SK-N-SH (cell line): Measurements from ENCODE around the gene ALKBH1. TPM values are rescaled to one million over a fixed set of nuclear protein-coding genes. Genes with fewer than 3 reads are reported as not detected.

Experiments used
- CTCF ChIA-PET: fragments of 300-600, 350-600 bp; formaldehyde crosslinking; extraction: SDS; loops from one replicate; lab custom pipeline; 2021; lab: Yijun Ruan, JAX
- POLR2A ChIA-PET: fragments of 350-600 bp; sonication (Branson Sonifier 250); formaldehyde crosslinking; extraction: SDS; loops from one replicate; lab custom pipeline; 2020; ENCODE audit warnings: antibody characterized with exemption, inconsistent platforms; lab: Yijun Ruan, JAX
- DNase-seq: peaks from one replicate; pipeline ENCODE4 v3.0.0; 2012
- H2AFZ ChIP-seq: fragments of 200-600 bp; sonication (generic); 2 replicates; pipeline ENCODE4 v1.8.1; 2016; ENCODE audit warnings: antibody characterized with exemption, mild to moderate bottlenecking, low read depth
- H3F3A ChIP-seq: fragments of 200-600 bp; sonication (generic); replicated peaks from 2 replicates; pipeline ENCODE3; 2016; ENCODE audit warnings: antibody characterized with exemption, mild to moderate bottlenecking; ENCODE audit not compliant: insufficient read depth
- H3K27ac ChIP-seq, 2 experiments: fragments of 200-500 bp in 1 of 2; fragments of 200-600 bp in 1 of 2; sonication (Bioruptor generic) in 1 of 2; sonication (generic), shearing (Covaris generic) in 1 of 2; 2 replicates each; pipeline versions ENCODE4 v1.5.1 to v1.6.1; 2014 to 2016; ENCODE audit warnings: low read depth in 2 of 2, inconsistent platforms in 1 of 2, low read length in 1 of 2, mild to moderate bottlenecking in 1 of 2, mixed read lengths in 1 of 2
- H3K27me3 ChIP-seq: fragments of 200-600 bp; sonication (generic), shearing (Covaris generic); 2 replicates; pipeline ENCODE4 v1.6.1; 2016; ENCODE audit warnings: mixed run types; ENCODE audit not compliant: insufficient read depth
- H3K36me3 ChIP-seq, 2 experiments: fragments of 200-500 bp in 1 of 2; fragments of 200-600 bp in 1 of 2; sonication (Bioruptor generic) in 1 of 2; sonication (generic) in 1 of 2; replicated peaks in 1 of 2; 2 replicates each; pipeline versions ENCODE3 to v1.5.1; 2014 to 2016; ENCODE audit warnings: low read length in 1 of 2, mild to moderate bottlenecking in 1 of 2; ENCODE audit not compliant: insufficient read depth in 2 of 2, control insufficient read depth in 1 of 2
- H3K4me1 ChIP-seq, 2 experiments: fragments of 200-500 bp in 1 of 2; fragments of 200-600 bp in 1 of 2; sonication (Bioruptor generic) in 1 of 2; sonication (generic), shearing (Covaris generic) in 1 of 2; 2 replicates each; pipeline versions ENCODE4 v1.5.1 to v1.6.1; 2014 to 2016; ENCODE audit warnings: low read depth in 1 of 2, low read length in 1 of 2, mixed run types in 1 of 2; ENCODE audit not compliant: insufficient read depth in 2 of 2, control insufficient read depth in 1 of 2
- H3K4me2 ChIP-seq: fragments of 200-600 bp; sonication (generic), shearing (Covaris generic); 2 replicates; pipeline ENCODE4 v1.6.1; 2017; ENCODE audit warnings: mixed run types
- H3K4me3 ChIP-seq, 2 experiments: fragments of 200-500 bp in 1 of 2; fragments of 200-600 bp in 1 of 2; sonication (Bioruptor generic) in 1 of 2; sonication (generic), shearing (Covaris generic) in 1 of 2; 2 replicates each; pipeline versions ENCODE4 v1.5.1 to v1.8.1; 2014 to 2016; ENCODE audit warnings: low read depth in 2 of 2, inconsistent platforms in 1 of 2, low read length in 1 of 2, mild to moderate bottlenecking in 1 of 2, mixed read lengths in 1 of 2, moderate library complexity in 1 of 2
- H3K79me2 ChIP-seq: fragments of 200-600 bp; sonication (generic); 2 replicates; pipeline ENCODE4 v1.8.1; 2017; ENCODE audit warnings: mild to moderate bottlenecking; ENCODE audit not compliant: insufficient read depth
- H3K9ac ChIP-seq: fragments of 200-600 bp; sonication (generic); 2 replicates; pipeline ENCODE4 v1.6.1; 2017; ENCODE audit warnings: mixed run types
- H3K9me2 ChIP-seq: fragments of 200-600 bp; sonication (generic); 2 replicates; pipeline ENCODE4 v1.6.1; 2017; ENCODE audit warnings: mixed run types
- H3K9me3 ChIP-seq: fragments of 200-600 bp; sonication (generic); 2 replicates; pipeline ENCODE4 v1.6.1; 2017; ENCODE audit warnings: mixed run types, mild to moderate bottlenecking, moderate library complexity
- H4K20me1 ChIP-seq: fragments of 200-600 bp; sonication (generic); 2 replicates; pipeline ENCODE4 v1.6.1; 2017; ENCODE audit warnings: mild to moderate bottlenecking, mixed run types; ENCODE audit not compliant: insufficient read depth
- FOSL2 ChIP-seq: IDR thresholded peaks from 2 replicates; pipeline ENCODE4 v1.4.0; 2012; ENCODE audit warnings: low read depth, mild to moderate bottlenecking, moderate library complexity, borderline replicate concordance
- FOXJ3 ChIP-seq: sonication (generic); formaldehyde crosslinking; IDR thresholded peaks from 2 replicates; pipeline ENCODE4 v1.5.1; 2020; ENCODE audit warnings: mild to moderate bottlenecking, missing genetic modification reagents
- GATA2 ChIP-seq: sonication (generic); formaldehyde crosslinking; IDR thresholded peaks from 2 replicates; pipeline ENCODE4 v1.5.0; 2020; ENCODE audit warnings: mild to moderate bottlenecking, missing genetic modification reagents
- MXI1 ChIP-seq: IDR thresholded peaks from 2 replicates; pipeline ENCODE4 v1.6.1; 2012; ENCODE audit warnings: mild to moderate bottlenecking, low read depth, low read length, improper control_type of control experiment
- NFIC ChIP-seq: IDR thresholded peaks from 2 replicates; pipeline ENCODE4 v1.4.0; 2012; ENCODE audit warnings: borderline replicate concordance
- NRF1 ChIP-seq: IDR thresholded peaks from 2 replicates; pipeline ENCODE4 v1.6.1; 2012; ENCODE audit warnings: low read depth, mild to moderate bottlenecking, low read length
- PBX3 ChIP-seq: IDR thresholded peaks from 2 replicates; pipeline ENCODE4; 2012
- POLR2AphosphoS5 ChIP-seq: IDR thresholded peaks from 2 replicates; pipeline ENCODE4 v1.6.1; 2012; ENCODE audit warnings: low read depth, low read length
- REST ChIP-seq: IDR thresholded peaks from 2 replicates; pipeline ENCODE4 v1.6.1; 2012; ENCODE audit warnings: mild to moderate bottlenecking, low read depth, low read length, moderate library complexity
- RFX5 ChIP-seq: IDR thresholded peaks from 2 replicates; pipeline ENCODE4 v1.6.1; 2012; ENCODE audit warnings: mild to moderate bottlenecking, improper control_type of control experiment, low read length
- RXRA ChIP-seq: IDR thresholded peaks from 2 replicates; pipeline ENCODE4 v1.4.0; 2012; ENCODE audit warnings: low read depth, mild to moderate bottlenecking, borderline replicate concordance
- SIN3A ChIP-seq: IDR thresholded peaks from 2 replicates; pipeline ENCODE4 v1.6.1; 2012; ENCODE audit warnings: low read depth, mild to moderate bottlenecking, low read length, moderate library complexity, borderline replicate concordance
- WGBS: methylation state at CpG from one replicate; pipeline ENCODE4 v1.1.6; 2017; ENCODE audit warnings: low lambda C conversion rate; 5-methylcytosine and 5-hydroxymethylcytosine counted together
- polyA plus RNA-seq, 3 experiments: library from polyadenylated mRNA; depleted of rRNA; stranded (reverse); fragments of >200 nt; gene quantifications; 2 replicates each; pipeline ENCODE4 v1.2.3, GENCODE V29; 2012
- TF ChIP-seq, protein P1 (sequence below): IDR thresholded peaks from 2 replicates; pipeline ENCODE4 v1.4.0; 2012; ENCODE audit warnings: low read depth, borderline replicate concordance
- TF ChIP-seq, protein P2 (sequence below): fragments of 150-350 bp; IDR thresholded peaks from 2 replicates; pipeline ENCODE4 v1.6.1; 2016; ENCODE audit warnings: mild to moderate bottlenecking, low read depth, low read length
- TF ChIP-seq, protein P3 (sequence below): fragments of 150-350 bp; IDR thresholded peaks from 2 replicates; pipeline ENCODE4 v1.6.1; 2017; ENCODE audit warnings: antibody characterized with exemption, low read length, low read depth, borderline replicate concordance
- TF ChIP-seq, protein P4 (sequence below): IDR thresholded peaks from 2 replicates; pipeline ENCODE4 v1.4.0; 2012; ENCODE audit warnings: low read depth

The ALKBH1 gene
- polyA plus RNA-seq, 1 of the 3 experiments (the other 2 are of a cell fraction) = 10.7 TPM

- Histone ChIP-seq H3K4me1 (no peaks in the 10 kb centered on the region), H3K4me3 (no peak overlapping the region), H3K4me2 (no peak overlapping the region), H2AFZ (peak overlapping the region; percentile 63; the same call in 1 of the 2 replicates), H3F3A (no peaks in the 10 kb centered on the region), H3K9me2 (no peaks in the 10 kb centered on the region), H3K27ac (no peak overlapping the region), H3K9ac (no peak overlapping the region), H3K79me2 (no peaks in the 10 kb centered on the region), H3K27me3 (no peaks in the 10 kb centered on the region), H3K36me3 (no peaks in the 10 kb centered on the region), H3K9me3 (no peaks in the 10 kb centered on the region), H4K20me1 (no peaks in the 10 kb centered on the region)
- POLR2A ChIA-PET = no interaction called here
- TF ChIP-seq, protein P1, sequence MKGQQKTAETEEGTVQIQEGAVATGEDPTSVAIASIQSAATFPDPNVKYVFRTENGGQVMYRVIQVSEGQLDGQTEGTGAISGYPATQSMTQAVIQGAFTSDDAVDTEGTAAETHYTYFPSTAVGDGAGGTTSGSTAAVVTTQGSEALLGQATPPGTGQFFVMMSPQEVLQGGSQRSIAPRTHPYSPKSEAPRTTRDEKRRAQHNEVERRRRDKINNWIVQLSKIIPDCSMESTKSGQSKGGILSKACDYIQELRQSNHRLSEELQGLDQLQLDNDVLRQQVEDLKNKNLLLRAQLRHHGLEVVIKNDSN = no peak
- no peak for TF ChIP-seq SIN3A
- TF ChIP-seq RXRA = no peak
- no peak for TF ChIP-seq PBX3
- TF ChIP-seq FOXJ3 (CRISPR knock-in tag) = no peak
- TF ChIP-seq, protein P2, sequence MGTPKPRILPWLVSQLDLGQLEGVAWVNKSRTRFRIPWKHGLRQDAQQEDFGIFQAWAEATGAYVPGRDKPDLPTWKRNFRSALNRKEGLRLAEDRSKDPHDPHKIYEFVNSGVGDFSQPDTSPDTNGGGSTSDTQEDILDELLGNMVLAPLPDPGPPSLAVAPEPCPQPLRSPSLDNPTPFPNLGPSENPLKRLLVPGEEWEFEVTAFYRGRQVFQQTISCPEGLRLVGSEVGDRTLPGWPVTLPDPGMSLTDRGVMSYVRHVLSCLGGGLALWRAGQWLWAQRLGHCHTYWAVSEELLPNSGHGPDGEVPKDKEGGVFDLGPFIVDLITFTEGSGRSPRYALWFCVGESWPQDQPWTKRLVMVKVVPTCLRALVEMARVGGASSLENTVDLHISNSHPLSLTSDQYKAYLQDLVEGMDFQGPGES = no peak
- TF ChIP-seq POLR2AphosphoS5 = no peak
- no peak for TF ChIP-seq MXI1
- TF ChIP-seq NFIC = no peak
- TF ChIP-seq REST = no peak
- TF ChIP-seq, protein P3, sequence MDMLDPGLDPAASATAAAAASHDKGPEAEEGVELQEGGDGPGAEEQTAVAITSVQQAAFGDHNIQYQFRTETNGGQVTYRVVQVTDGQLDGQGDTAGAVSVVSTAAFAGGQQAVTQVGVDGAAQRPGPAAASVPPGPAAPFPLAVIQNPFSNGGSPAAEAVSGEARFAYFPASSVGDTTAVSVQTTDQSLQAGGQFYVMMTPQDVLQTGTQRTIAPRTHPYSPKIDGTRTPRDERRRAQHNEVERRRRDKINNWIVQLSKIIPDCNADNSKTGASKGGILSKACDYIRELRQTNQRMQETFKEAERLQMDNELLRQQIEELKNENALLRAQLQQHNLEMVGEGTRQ = no peak
- TF ChIP-seq FOSL2 = no peak
- no peak for TF ChIP-seq RFX5
- TF ChIP-seq NRF1 = no peak
- TF ChIP-seq, protein P4, sequence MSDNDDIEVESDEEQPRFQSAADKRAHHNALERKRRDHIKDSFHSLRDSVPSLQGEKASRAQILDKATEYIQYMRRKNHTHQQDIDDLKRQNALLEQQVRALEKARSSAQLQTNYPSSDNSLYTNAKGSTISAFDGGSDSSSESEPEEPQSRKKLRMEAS = no peak
- no peak for TF ChIP-seq GATA2 (CRISPR knock-in tag)
- DNase-seq = no peak
- 56% methylated on average over 15 of the region's 15 CpGs for WGBS
- CTCF ChIA-PET = interaction anchor here (0.8 kb wide), 1 partner anchor 9 kb away, joined by 3 read pairs; no protein-coding TSS in a partner anchor
Observed at GRCh38 chr14:77645520-77646230, 62.1 kb downstream of the ALKBH1 start.
